H1 (cell line): Measurements from ENCODE around the gene KIF3B. TPM values are rescaled to one million over a fixed set of nuclear protein-coding genes. Genes with fewer than 3 reads are reported as not detected.

Experiments used
- CTCF ChIA-PET: fragments of 300-600 bp; sonication (Branson Sonifier 250); formaldehyde crosslinking; loops from one replicate; lab custom pipeline; 2021; ENCODE audit not compliant: partially characterized antibody; lab: Charles Lee
- POLR2A ChIA-PET: fragments of 300-600 bp; sonication (Branson Sonifier 250); formaldehyde crosslinking; loops from one replicate; lab custom pipeline; 2021; ENCODE audit warnings: inconsistent platforms; ENCODE audit not compliant: partially characterized antibody; lab: Charles Lee
- DNase-seq, 2 experiments: peaks; one replicate each; pipeline versions ENCODE4 v3.0.0 to v3.0.0-alpha.2; 2010 to 2022; ENCODE audit warnings: low spot score in 2 of 2, low read depth in 1 of 2, mixed read lengths in 1 of 2
- FAIRE-seq: peaks from 2 replicates; lab custom pipeline; 2011; peaks lifted over from hg19 to GRCh38; lab: Jason Lieb, UNC
- H2AFZ ChIP-seq: 2 replicates; pipeline ENCODE4 v1.8.1; 2012; ENCODE audit warnings: low read length, inconsistent platforms
- H2AK5ac ChIP-seq: 2 replicates; pipeline ENCODE4 v1.6.1; 2013; ENCODE audit warnings: low read depth, low read length
- H2BK120ac ChIP-seq: replicated peaks from 2 replicates; pipeline ENCODE3; 2013; ENCODE audit warnings: low read depth, low read length, inconsistent platforms
- H2BK12ac ChIP-seq: 2 replicates; pipeline ENCODE4 v1.6.1; 2013; ENCODE audit warnings: low read depth, low read length
- H2BK15ac ChIP-seq: 2 replicates; pipeline ENCODE4 v1.6.1; 2013; ENCODE audit warnings: low read length
- H2BK20ac ChIP-seq: 2 replicates; pipeline ENCODE4 v1.6.1; 2013; ENCODE audit warnings: low read length
- H2BK5ac ChIP-seq: 2 replicates; pipeline ENCODE4 v1.6.1; 2013; ENCODE audit warnings: low read depth, low read length
- H3K14ac ChIP-seq: 2 replicates; pipeline ENCODE4 v1.6.1; 2013; ENCODE audit warnings: inconsistent platforms; ENCODE audit not compliant: insufficient read length
- H3K18ac ChIP-seq: 2 replicates; pipeline ENCODE4 v1.6.1; 2013; ENCODE audit warnings: low read length; ENCODE audit errors: extremely low read depth
- H3K23ac ChIP-seq: 2 replicates; pipeline ENCODE4 v1.6.1; 2013; ENCODE audit warnings: inconsistent platforms; ENCODE audit not compliant: insufficient read length
- H3K23me2 ChIP-seq: 2 replicates; pipeline ENCODE4 v1.6.1; 2013; ENCODE audit warnings: low read depth, low read length
- H3K27ac ChIP-seq: 2 replicates; pipeline ENCODE4 v1.6.1; 2011; ENCODE audit warnings: low read depth, low read length, inconsistent platforms
- H3K27me3 ChIP-seq, 4 experiments: replicated peaks in 1 of 4; 1 replicate in 1 of 4; 2 replicates in 3 of 4; pipeline versions ENCODE4 v1.6.1 to v1.8.1; 2011 to 2013; ENCODE audit warnings: low read length in 3 of 4, mild to moderate bottlenecking in 3 of 4, inconsistent platforms in 2 of 4, mixed read lengths in 2 of 4, moderate library complexity in 1 of 4; ENCODE audit not compliant: control insufficient read depth in 3 of 4, insufficient read depth in 3 of 4; ENCODE audit errors: extremely low read depth in 1 of 4
- H3K36me3 ChIP-seq, 4 experiments: 2 replicates each; pipeline versions ENCODE4 v1.6.1 to v1.8.1; 2011 to 2013; ENCODE audit warnings: mild to moderate bottlenecking in 4 of 4, low read length in 3 of 4, moderate library complexity in 2 of 4, control low read depth in 1 of 4, inconsistent platforms in 1 of 4; ENCODE audit not compliant: insufficient read depth in 4 of 4, control insufficient read depth in 2 of 4
- H3K4ac ChIP-seq: replicated peaks from 2 replicates; pipeline ENCODE3; 2013; ENCODE audit warnings: low read length, low read depth, mixed read lengths, inconsistent platforms; ENCODE audit not compliant: insufficient read length
- H3K4me1 ChIP-seq, 4 experiments: replicated peaks in 1 of 4; 1 replicate in 1 of 4; 2 replicates in 3 of 4; pipeline versions ENCODE4 v1.6.1 to v1.8.1; 2011 to 2013; ENCODE audit warnings: low read length in 3 of 4, inconsistent platforms in 2 of 4, mixed read lengths in 1 of 4; ENCODE audit not compliant: insufficient read depth in 4 of 4, control insufficient read depth in 3 of 4
- H3K4me2 ChIP-seq, 2 experiments: 2 replicates each; pipeline versions ENCODE4 v1.6.1 to v1.8.1; 2011 to 2013; ENCODE audit warnings: low read depth in 2 of 2, low read length in 2 of 2, control low read depth in 1 of 2, inconsistent platforms in 1 of 2, mild to moderate bottlenecking in 1 of 2; ENCODE audit not compliant: insufficient read depth in 1 of 2
- H3K4me3 ChIP-seq, 4 experiments: fragments of 200-600, 300-600 bp in 1 of 4; sonication (generic), shearing (Covaris generic), sonication (Bioruptor Twin) in 1 of 4; 2 replicates each; pipeline versions ENCODE4 v1.5.1 to v1.8.1; 2011 to 2016; ENCODE audit warnings: low read length in 4 of 4, low read depth in 3 of 4, control low read depth in 2 of 4, inconsistent platforms in 2 of 4, mild to moderate bottlenecking in 2 of 4, mixed read lengths in 1 of 4, moderate library complexity in 1 of 4; ENCODE audit not compliant: insufficient read depth in 2 of 4; ENCODE audit errors: extremely low read depth in 1 of 4
- H3K56ac ChIP-seq: replicated peaks from 2 replicates; pipeline ENCODE3; 2013; ENCODE audit warnings: low read depth, mild to moderate bottlenecking, mixed read lengths, low read length, inconsistent platforms; ENCODE audit not compliant: insufficient read length
- H3K79me1 ChIP-seq: 2 replicates; pipeline ENCODE4 v1.6.1; 2013; ENCODE audit warnings: low read depth, low read length, control low read depth
- H3K79me2 ChIP-seq, 2 experiments: 2 replicates each; pipeline versions ENCODE4 v1.6.1 to v1.8.1; 2012 to 2013; ENCODE audit warnings: low read length in 2 of 2, mild to moderate bottlenecking in 2 of 2, inconsistent platforms in 1 of 2; ENCODE audit not compliant: insufficient read depth in 2 of 2, control insufficient read depth in 1 of 2
- H3K9ac ChIP-seq, 4 experiments: replicated peaks in 1 of 4; 1 replicate in 1 of 4; 2 replicates in 3 of 4; pipeline versions ENCODE4 v1.6.1 to v1.8.1; 2011 to 2013; ENCODE audit warnings: low read depth in 3 of 4, low read length in 3 of 4, control low read depth in 2 of 4, mild to moderate bottlenecking in 2 of 4, moderate library complexity in 2 of 4, inconsistent platforms in 1 of 4; ENCODE audit errors: extremely low read depth in 1 of 4
- H3K9me3 ChIP-seq, 2 experiments: 2 replicates each; pipeline versions ENCODE4 v1.6.1 to v1.8.1; 2012 to 2013; ENCODE audit warnings: mild to moderate bottlenecking in 2 of 2, moderate library complexity in 2 of 2, control low read depth in 1 of 2, inconsistent platforms in 1 of 2, low read depth in 1 of 2, low read length in 1 of 2, mixed read lengths in 1 of 2; ENCODE audit not compliant: insufficient read depth in 2 of 2
- H4K20me1 ChIP-seq, 2 experiments: replicated peaks in 1 of 2; 2 replicates each; pipeline versions ENCODE3 to v1.8.1; 2011 to 2013; ENCODE audit warnings: inconsistent platforms in 2 of 2, low read length in 2 of 2, mild to moderate bottlenecking in 1 of 2; ENCODE audit not compliant: insufficient read depth in 2 of 2, control insufficient read depth in 1 of 2
- H4K5ac ChIP-seq: 2 replicates; pipeline ENCODE4 v1.6.1; 2013; ENCODE audit warnings: low read length, low read depth, mixed read lengths, inconsistent platforms; ENCODE audit not compliant: insufficient read length
- H4K8ac ChIP-seq: 2 replicates; pipeline ENCODE4 v1.8.0; 2013; ENCODE audit warnings: mild to moderate bottlenecking, moderate library complexity, low read length, inconsistent platforms; ENCODE audit not compliant: insufficient read depth; ENCODE audit errors: extremely low read depth
- H4K91ac ChIP-seq: replicated peaks from 2 replicates; pipeline ENCODE3; 2013; ENCODE audit warnings: low read length, mixed read lengths, inconsistent platforms; ENCODE audit not compliant: insufficient read length
- ASH2L ChIP-seq: fragments of 200-600, 300-600 bp; sonication (generic); IDR thresholded peaks from one replicate; pipeline ENCODE4 v1.7.1; 2017; ENCODE audit warnings: low read length
- BRCA1 ChIP-seq: IDR thresholded peaks from 2 replicates; pipeline ENCODE4 v1.6.1; 2012; ENCODE audit warnings: low read depth, low read length, improper control_type of control experiment
- EZH2 ChIP-seq: fragments of 200-600 bp; sonication (generic); IDR thresholded peaks from 2 replicates; pipeline ENCODE4 v1.7.1; 2012; ENCODE audit warnings: low read depth, mild to moderate bottlenecking, moderate library complexity, low read length, inconsistent platforms; ENCODE audit not compliant: severe bottlenecking
- JUN ChIP-seq: IDR thresholded peaks from 2 replicates; pipeline ENCODE4 v1.6.1; 2011; ENCODE audit warnings: low read depth, mild to moderate bottlenecking, improper control_type of control experiment, low read length
- KDM4A ChIP-seq: IDR thresholded peaks from one replicate; pipeline ENCODE4 v1.7.1; 2012; ENCODE audit warnings: low read depth, mild to moderate bottlenecking, moderate library complexity, low read length, inconsistent platforms; ENCODE audit not compliant: severe bottlenecking
- NRF1 ChIP-seq: IDR thresholded peaks from 2 replicates; pipeline ENCODE4 v1.6.1; 2011; ENCODE audit warnings: mild to moderate bottlenecking, low read depth, low read length, improper control_type of control experiment
- POU5F1 ChIP-seq: IDR thresholded peaks from 2 replicates; pipeline ENCODE4 v1.6.1; 2011; ENCODE audit warnings: low read depth, mild to moderate bottlenecking, low read length, moderate library complexity
- SIRT6 ChIP-seq: IDR thresholded peaks from one replicate; pipeline ENCODE4 v1.7.1; 2012; ENCODE audit warnings: low read length, inconsistent platforms
- SP4 ChIP-seq: IDR thresholded peaks from 2 replicates; pipeline ENCODE4 v1.6.1; 2012; ENCODE audit warnings: low read length, inconsistent platforms
- TAF1 ChIP-seq: IDR thresholded peaks from 2 replicates; pipeline ENCODE4 v1.6.1; 2011; ENCODE audit warnings: mild to moderate bottlenecking, low read depth, low read length
- WGBS, 2 experiments: shearing (Covaris generic) in 1 of 2; methylation state at CpG; one replicate each; pipeline versions ENCODE4 v1.1.6 to v1.1.7; 2013 to 2015; ENCODE audit warnings: low lambda C conversion rate in 2 of 2, mixed read lengths in 2 of 2, inconsistent platforms in 1 of 2, low coverage in 1 of 2, missing lambda C conversion rate in 1 of 2; ENCODE audit not compliant: insufficient replicate concordance in 2 of 2, insufficient coverage in 1 of 2, insufficient read length in 1 of 2; ENCODE audit errors: extremely low coverage in 1 of 2, missing lambda C conversion rate in 1 of 2; 5-methylcytosine and 5-hydroxymethylcytosine counted together
- polyA plus RNA-seq, 7 experiments: library from polyadenylated mRNA; depleted of rRNA in 3 of 7; stranded (reverse) in 5 of 7; unstranded in 2 of 7; fragments of >200 nt in 5 of 7; fragments of 200-250 nt in 2 of 7; gene quantifications; 1 replicate in 5 of 7; 2 replicates in 1 of 7; 4 replicates in 1 of 7; pipeline versions ENCODE4 v1.2.1 to v1.2.3, GENCODE V29; 2011 to 2013; ENCODE audit warnings: missing spikeins in 2 of 7, mixed read lengths in 2 of 7
- total RNA-seq: library from RNA; stranded (reverse); fragmentation: NEBNext Ultra II Directional; extraction: Animal tissue kit (Norgen Biotek cat#: 25700); gene quantifications from 2 replicates; pipeline ENCODE4 v1.2.1, GENCODE V29; 2021
- TF ChIP-seq, protein P1 (sequence below): IDR thresholded peaks from 2 replicates; pipeline ENCODE4 v1.6.1; 2012; ENCODE audit warnings: inconsistent platforms
- TF ChIP-seq, protein P2 (sequence below): IDR thresholded peaks from 2 replicates; pipeline ENCODE4 v1.6.1; 2012; ENCODE audit warnings: inconsistent platforms

The KIF3B gene
- total and polyA plus RNA-seq, 2 of the 8 experiments (the other 6 are each of a cell fraction or from before 2014, with no cell fraction given), result 10.1 to 22.4 TPM

DNA sequence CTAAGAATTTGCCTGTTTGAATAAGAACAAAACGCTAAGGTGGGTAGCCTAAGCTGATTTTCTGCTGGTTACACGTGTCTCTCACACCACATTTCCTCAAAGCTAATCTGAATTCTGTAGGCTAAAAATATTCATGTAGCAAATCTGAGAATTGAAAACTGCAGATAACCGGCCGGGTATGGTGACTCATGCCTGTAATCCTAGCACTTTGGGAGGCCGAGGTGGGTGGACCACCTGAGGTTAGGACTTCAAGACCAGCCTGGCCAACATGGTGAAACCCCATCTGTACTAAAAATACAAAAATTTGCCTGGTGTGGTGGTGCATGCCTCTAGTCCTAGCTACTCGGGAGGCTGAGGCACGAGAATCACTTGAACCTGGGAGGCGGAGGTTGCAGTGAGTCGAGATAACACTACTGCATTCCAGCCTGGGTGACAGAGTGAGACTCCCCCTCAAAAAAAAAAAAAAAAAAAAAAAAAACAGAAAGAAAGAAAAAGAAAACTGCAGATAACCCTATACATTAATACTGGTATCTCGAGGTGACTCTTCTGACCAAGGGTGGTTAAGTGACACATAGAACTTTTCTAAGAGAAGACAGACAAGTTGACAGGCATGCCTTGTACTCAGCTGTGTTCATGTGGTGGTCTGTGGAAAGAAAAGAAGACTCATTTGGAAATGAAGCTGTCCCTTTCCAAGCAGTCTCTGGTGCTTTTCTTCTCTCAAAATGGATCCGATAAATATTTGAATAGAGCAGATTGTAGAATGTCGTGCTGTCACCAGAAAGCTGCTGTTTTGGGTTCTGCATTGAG, 55.9 kb downstream of the KIF3B start:
- CTCF ChIA-PET, result interaction anchor here (1.1 to 1.3 kb wide), 2 partner anchors 107 to 146 kb away, joined by 3 read pairs; no protein-coding TSS in a partner anchor
- TF ChIP-seq, protein P1, sequence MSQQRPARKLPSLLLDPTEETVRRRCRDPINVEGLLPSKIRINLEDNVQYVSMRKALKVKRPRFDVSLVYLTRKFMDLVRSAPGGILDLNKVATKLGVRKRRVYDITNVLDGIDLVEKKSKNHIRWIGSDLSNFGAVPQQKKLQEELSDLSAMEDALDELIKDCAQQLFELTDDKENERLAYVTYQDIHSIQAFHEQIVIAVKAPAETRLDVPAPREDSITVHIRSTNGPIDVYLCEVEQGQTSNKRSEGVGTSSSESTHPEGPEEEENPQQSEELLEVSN, result no peak
- TF ChIP-seq NRF1 (no peak), BRCA1 (no peak), ASH2L (no peak), SIRT6 (no peak), EZH2 (no peak), JUN (no peak), POU5F1 (no peak), KDM4A (no peak), SP4 (no peak), TAF1 (no peak)
- TF ChIP-seq, protein P2, sequence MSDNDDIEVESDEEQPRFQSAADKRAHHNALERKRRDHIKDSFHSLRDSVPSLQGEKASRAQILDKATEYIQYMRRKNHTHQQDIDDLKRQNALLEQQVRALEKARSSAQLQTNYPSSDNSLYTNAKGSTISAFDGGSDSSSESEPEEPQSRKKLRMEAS, result no peak

More for the DNA sequence above, 55.9 kb downstream of the KIF3B start:
- no peaks in the 10 kb centered on the region for H3K79me1 ChIP-seq
- H3K36me3 ChIP-seq, result peaks cover 0 to 12% (median 5%) of the 10 kb centered on the region in 4 experiments; a peak in 5 of 8 replicates
- H3K4ac ChIP-seq, result no peak overlapping the region
- H2BK120ac ChIP-seq, result no peak overlapping the region
- H2AK5ac ChIP-seq, result no peak overlapping the region
- no peak overlapping the region for H4K91ac ChIP-seq
- 97% methylated on average over 11 of the region's 12 CpGs; no CpG with 5 or more reads in 1 of the 2 experiments for WGBS, 2 experiments
- no peak overlapping the region for H2AFZ ChIP-seq
- H3K9ac ChIP-seq, result no peak overlapping the region
- no peak overlapping the region for H3K56ac ChIP-seq
- H3K4me1 ChIP-seq, result no peaks in the 10 kb centered on the region
- no peaks in the 10 kb centered on the region for H3K79me2 ChIP-seq
- no peak overlapping the region for H2BK15ac ChIP-seq
- H2BK20ac ChIP-seq, result no peak overlapping the region
- H3K4me3 ChIP-seq, result no peak overlapping the region
- H3K14ac ChIP-seq, result no peak overlapping the region
- H3K23me2 ChIP-seq, result no peaks in the 10 kb centered on the region
- no peaks in the 10 kb centered on the region for H3K9me3 ChIP-seq
- H3K23ac ChIP-seq, result no peak overlapping the region
- H3K18ac ChIP-seq, result no peak overlapping the region
- no peak overlapping the region for H3K27ac ChIP-seq
- no peak overlapping the region for H2BK5ac ChIP-seq
- DNase-seq, result no peak
- H2BK12ac ChIP-seq, result no peak overlapping the region
- no peak overlapping the region for H4K5ac ChIP-seq
- H3K4me2 ChIP-seq, result no peak overlapping the region
- H4K20me1 ChIP-seq, result peaks cover 0 to 4% of the 10 kb centered on the region in 2 experiments
- H4K8ac ChIP-seq, result no peak overlapping the region
- FAIRE-seq, result no peak
- POLR2A ChIA-PET, result no interaction called here
- H3K27me3 ChIP-seq, result no peaks in the 10 kb centered on the region
